Measurements from ENCODE around the gene VAT1L. TPM values are rescaled to one million over a fixed set of nuclear protein-coding genes. Genes with fewer than 3 reads are reported as not detected.

The VAT1L gene
- under 1 TPM in 1 of 2 experiments, not detected in 1; 0.05 TPM for total RNA-seq

- peaks cover 6% of the 10 kb centered on the region for H3K4me1 Mint-ChIP-seq
- DNase-seq, result no peak
- H3K9me3 Mint-ChIP-seq, result no peaks in the 10 kb centered on the region
- POLR2A ChIA-PET, result no interaction called here
- H3K4me3 Mint-ChIP-seq, result peak within 1 kb of the TSS; percentile 51
- H3K27ac Mint-ChIP-seq, result no peak within 1 kb of the TSS
- peaks cover 55% of the 10 kb centered on the region for H3K27me3 Mint-ChIP-seq
- H3K36me3 Mint-ChIP-seq (ENCODE audit: low read depth), result no peaks in the 10 kb centered on the region
- CTCF ChIA-PET, result no interaction called here
These were observed at the start of gene VAT1L for GRCh38 chr16:77788181-77789084. TSS of gene VAT1L (plus strand) at chr16:77788564. CDS start at chr16:77788683, 119 bp downstream.

GRCh38 chr16:77738706-77739558 lies 49.4 kb upstream of the VAT1L start:
- H3K9me3 Mint-ChIP-seq, result no peaks in the 10 kb centered on the region
- peaks cover 5% of the 10 kb centered on the region for H3K4me1 Mint-ChIP-seq
- CTCF ChIA-PET, result no interaction called here
- H3K36me3 Mint-ChIP-seq (ENCODE audit: low read depth), result no peaks in the 10 kb centered on the region
- no peak for DNase-seq
- POLR2A ChIA-PET, result no interaction called here
- H3K27me3 Mint-ChIP-seq, result no peaks in the 10 kb centered on the region
- no peak overlapping the region for H3K27ac Mint-ChIP-seq
- no peak overlapping the region for H3K4me3 Mint-ChIP-seq

- Mint-ChIP-seq H3K36me3 (ENCODE audit: low read depth) (no peaks in the 10 kb centered on the region), H3K9me3 (no peaks in the 10 kb centered on the region), H3K4me3 (no peak overlapping the region), H3K4me1 (peaks cover 5% of the 10 kb centered on the region), H3K27ac (no peak overlapping the region), H3K27me3 (no peaks in the 10 kb centered on the region)
- ChIA-PET POLR2A (no interaction called here), CTCF (no interaction called here)
- no peak for DNase-seq
These were observed 48.8 kb upstream of the VAT1L start for GRCh38 chr16:77739559-77739892.

GRCh38 chr16:77744141-77744540 lies 44.2 kb upstream of the VAT1L start:
- Mint-ChIP-seq H3K27ac (no peak overlapping the region), H3K36me3 (ENCODE audit: low read depth) (no peaks in the 10 kb centered on the region), H3K4me1 (no peaks in the 10 kb centered on the region), H3K27me3 (no peaks in the 10 kb centered on the region), H3K4me3 (no peak overlapping the region), H3K9me3 (no peaks in the 10 kb centered on the region)
- no peak for DNase-seq
- CTCF ChIA-PET, result no interaction called here
- POLR2A ChIA-PET, result no interaction called here

GRCh38 chr16:77745972-77746371 lies 42.4 kb upstream of the VAT1L start:
- Mint-ChIP-seq H3K27me3 (no peaks in the 10 kb centered on the region), H3K9me3 (no peaks in the 10 kb centered on the region)

GRCh38 chr16:77748421-77749005 lies 39.9 kb upstream of the VAT1L start:
- POLR2A ChIA-PET, result interaction anchor here (0.6 kb wide), 1 partner anchor 337 kb away, joined by 3 read pairs; no protein-coding TSS in a partner anchor

More at GRCh38 chr16:77745972-77746371, 42.4 kb upstream of the VAT1L start:
- CTCF ChIA-PET, result no interaction called here
- Mint-ChIP-seq H3K36me3 (ENCODE audit: low read depth) (no peaks in the 10 kb centered on the region), H3K27ac (no peak overlapping the region), H3K4me1 (no peaks in the 10 kb centered on the region), H3K4me3 (no peak overlapping the region)
- no peak for DNase-seq
- POLR2A ChIA-PET, result no interaction called here

GRCh38 chr16:77749415-77749814 lies 38.9 kb upstream of the VAT1L start:
- no peaks in the 10 kb centered on the region for H3K36me3 Mint-ChIP-seq (ENCODE audit: low read depth)
- no peak for DNase-seq
- peaks cover 8% of the 10 kb centered on the region for H3K27me3 Mint-ChIP-seq
- ChIA-PET CTCF (no interaction called here), POLR2A (no interaction called here)
- no peak overlapping the region for H3K27ac Mint-ChIP-seq
- no peaks in the 10 kb centered on the region for H3K4me1 Mint-ChIP-seq
- no peak overlapping the region for H3K4me3 Mint-ChIP-seq
- no peaks in the 10 kb centered on the region for H3K9me3 Mint-ChIP-seq

More at GRCh38 chr16:77748421-77749005, 39.9 kb upstream of the VAT1L start:
- CTCF ChIA-PET, result no interaction called here
- peaks cover 5% of the 10 kb centered on the region for H3K27me3 Mint-ChIP-seq
- H3K4me3 Mint-ChIP-seq, result no peak overlapping the region
- no peaks in the 10 kb centered on the region for H3K36me3 Mint-ChIP-seq (ENCODE audit: low read depth)
- no peaks in the 10 kb centered on the region for H3K4me1 Mint-ChIP-seq
- no peak for DNase-seq
- no peaks in the 10 kb centered on the region for H3K9me3 Mint-ChIP-seq
- no peak overlapping the region for H3K27ac Mint-ChIP-seq

- ChIA-PET CTCF (no interaction called here), POLR2A (no interaction called here)
- Mint-ChIP-seq H3K27me3 (peaks cover 3% of the 10 kb centered on the region), H3K27ac (no peak overlapping the region), H3K36me3 (ENCODE audit: low read depth) (no peaks in the 10 kb centered on the region), H3K4me1 (no peaks in the 10 kb centered on the region), H3K9me3 (no peaks in the 10 kb centered on the region), H3K4me3 (no peak overlapping the region)
- no peak for DNase-seq
These were observed 30.3 kb upstream of the VAT1L start for GRCh38 chr16:77758046-77758445.

- H3K27ac Mint-ChIP-seq, result no peak overlapping the region
- ChIA-PET POLR2A (no interaction called here), CTCF (no interaction called here)
- H3K36me3 Mint-ChIP-seq (ENCODE audit: low read depth), result no peaks in the 10 kb centered on the region
- no peaks in the 10 kb centered on the region for H3K4me1 Mint-ChIP-seq
- H3K9me3 Mint-ChIP-seq, result no peaks in the 10 kb centered on the region
- DNase-seq, result no peak
- peaks cover 3% of the 10 kb centered on the region for H3K27me3 Mint-ChIP-seq
- H3K4me3 Mint-ChIP-seq, result no peak overlapping the region
These were observed 29.9 kb upstream of the VAT1L start for GRCh38 chr16:77758508-77758907.

GRCh38 chr16:77759201-77759600 lies 29.2 kb upstream of the VAT1L start:
- Mint-ChIP-seq H3K36me3 (ENCODE audit: low read depth) (no peaks in the 10 kb centered on the region), H3K27me3 (no peaks in the 10 kb centered on the region), H3K27ac (no peak overlapping the region), H3K4me3 (no peak overlapping the region), H3K4me1 (no peaks in the 10 kb centered on the region), H3K9me3 (no peaks in the 10 kb centered on the region)
- ChIA-PET POLR2A (no interaction called here), CTCF (no interaction called here)
- DNase-seq, result no peak

GRCh38 chr16:77759821-77760220 lies 28.5 kb upstream of the VAT1L start:
- CTCF ChIA-PET, result no interaction called here
- POLR2A ChIA-PET, result no interaction called here
- Mint-ChIP-seq H3K4me3 (no peak overlapping the region), H3K27me3 (no peaks in the 10 kb centered on the region), H3K9me3 (no peaks in the 10 kb centered on the region), H3K27ac (no peak overlapping the region), H3K4me1 (no peaks in the 10 kb centered on the region), H3K36me3 (ENCODE audit: low read depth) (no peaks in the 10 kb centered on the region)
- no peak for DNase-seq

- Mint-ChIP-seq H3K4me1 (no peaks in the 10 kb centered on the region), H3K27me3 (no peaks in the 10 kb centered on the region), H3K4me3 (no peak overlapping the region), H3K27ac (no peak overlapping the region), H3K36me3 (ENCODE audit: low read depth) (no peaks in the 10 kb centered on the region), H3K9me3 (no peaks in the 10 kb centered on the region)
- CTCF ChIA-PET, result no interaction called here
- POLR2A ChIA-PET, result no interaction called here
- DNase-seq, result no peak
These were observed 27.6 kb upstream of the VAT1L start for GRCh38 chr16:77760800-77761199.

GRCh38 chr16:77761204-77761603 lies 27.2 kb upstream of the VAT1L start:
- ChIA-PET POLR2A (no interaction called here), CTCF (no interaction called here)
- no peaks in the 10 kb centered on the region for H3K27me3 Mint-ChIP-seq
- H3K36me3 Mint-ChIP-seq (ENCODE audit: low read depth), result no peaks in the 10 kb centered on the region
- no peak overlapping the region for H3K27ac Mint-ChIP-seq
- H3K9me3 Mint-ChIP-seq, result no peaks in the 10 kb centered on the region
- no peak for DNase-seq
- no peaks in the 10 kb centered on the region for H3K4me1 Mint-ChIP-seq
- no peak overlapping the region for H3K4me3 Mint-ChIP-seq

Measured in activated CD4-positive, alpha-beta memory T cell treated with anti-CD3 and anti-CD28 coated beads, Interleukin-2, amount 10 ng/mL, durations not matched to agents 7 days and 5 days (primary cell).